GM18519 (cell line): ENCODE measurements around the gene GRIK4.

Experiments used
- ATAC-seq: cut with Tn5 transposase; IDR thresholded peaks from one replicate; pipeline ENCODE4 v1.9.1; 2021; ENCODE audit warnings: mild to moderate bottlenecking, moderate library complexity; ENCODE audit not compliant: unreplicated experiment, low FRiP score

The GRIK4 gene

DNA sequence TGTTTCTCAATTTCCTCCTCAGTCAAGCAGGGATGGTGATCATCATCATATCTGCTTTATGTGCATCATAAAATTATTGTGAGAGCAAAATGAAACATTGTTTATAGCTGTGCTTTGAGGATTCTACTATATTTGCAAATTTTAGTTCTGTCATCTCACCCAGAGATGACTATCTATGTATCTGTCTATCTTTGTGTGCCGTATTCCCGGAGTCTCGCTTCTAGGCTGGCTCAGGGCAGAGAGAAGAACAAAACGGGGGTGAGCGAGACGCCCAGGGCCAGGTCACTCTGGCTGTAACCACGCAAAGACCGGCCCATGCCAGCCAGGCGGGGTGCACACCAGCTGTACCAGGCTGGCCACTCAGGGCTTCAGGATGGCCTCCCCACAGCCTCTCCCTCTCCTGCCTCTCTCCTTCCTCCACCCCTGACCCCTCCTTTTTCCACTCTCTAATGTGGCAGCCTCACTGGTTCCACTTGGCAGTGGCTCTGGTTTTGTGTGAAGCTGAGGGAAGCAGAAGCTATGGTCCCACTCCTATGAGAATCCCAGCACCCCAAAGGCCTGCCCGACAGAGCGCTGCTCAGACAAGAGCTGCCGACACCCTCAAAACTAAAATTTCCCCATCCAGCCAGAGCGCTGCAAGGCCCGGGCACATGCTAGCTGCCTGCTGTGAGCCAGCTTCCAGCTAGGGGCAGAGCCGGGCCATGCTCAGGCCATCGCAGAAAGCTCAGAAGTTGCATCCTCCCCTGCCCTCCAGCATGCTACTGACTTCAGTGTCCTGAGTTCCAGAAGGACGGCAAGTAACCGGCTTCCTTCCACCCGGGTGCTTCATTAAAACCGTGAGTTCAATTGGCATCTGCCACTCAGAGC is 372.8 kb downstream of the GRIK4 start:
- no peak for ATAC-seq

DNA sequence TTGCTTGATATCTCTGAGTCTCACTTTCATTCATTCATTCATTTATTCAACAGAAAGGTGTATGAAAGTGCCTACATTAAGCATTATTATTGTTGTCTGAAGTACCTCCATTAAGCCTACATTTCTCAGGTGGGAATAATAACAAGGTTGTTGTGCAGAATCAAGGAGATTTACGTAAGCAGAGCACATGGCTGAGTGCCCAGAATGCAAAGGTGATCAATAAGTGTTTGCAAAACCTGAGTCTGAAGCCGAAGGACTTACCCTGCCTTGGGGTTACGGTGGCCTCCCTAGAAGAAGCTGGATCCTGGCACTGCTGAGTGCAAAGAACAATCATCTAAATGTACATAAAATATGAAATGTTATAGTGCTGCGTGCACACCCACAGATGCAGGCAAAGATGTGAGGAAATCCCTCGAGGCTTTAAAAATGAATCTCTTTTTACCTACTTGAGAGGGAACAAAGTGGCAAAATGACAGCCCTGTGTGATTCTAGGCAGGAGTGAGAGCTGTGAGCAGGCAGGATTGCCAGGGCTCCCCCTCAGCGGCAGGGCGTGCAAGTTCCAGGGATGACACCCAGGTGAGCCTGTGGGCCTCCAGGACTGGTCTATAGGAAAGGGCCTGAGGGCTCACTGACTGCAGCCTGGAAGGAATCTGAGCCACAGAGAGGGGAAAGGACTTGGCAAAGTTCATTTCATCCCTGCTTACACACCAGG is 379.2 kb downstream of the GRIK4 start:
- ATAC-seq = no peak

DNA sequence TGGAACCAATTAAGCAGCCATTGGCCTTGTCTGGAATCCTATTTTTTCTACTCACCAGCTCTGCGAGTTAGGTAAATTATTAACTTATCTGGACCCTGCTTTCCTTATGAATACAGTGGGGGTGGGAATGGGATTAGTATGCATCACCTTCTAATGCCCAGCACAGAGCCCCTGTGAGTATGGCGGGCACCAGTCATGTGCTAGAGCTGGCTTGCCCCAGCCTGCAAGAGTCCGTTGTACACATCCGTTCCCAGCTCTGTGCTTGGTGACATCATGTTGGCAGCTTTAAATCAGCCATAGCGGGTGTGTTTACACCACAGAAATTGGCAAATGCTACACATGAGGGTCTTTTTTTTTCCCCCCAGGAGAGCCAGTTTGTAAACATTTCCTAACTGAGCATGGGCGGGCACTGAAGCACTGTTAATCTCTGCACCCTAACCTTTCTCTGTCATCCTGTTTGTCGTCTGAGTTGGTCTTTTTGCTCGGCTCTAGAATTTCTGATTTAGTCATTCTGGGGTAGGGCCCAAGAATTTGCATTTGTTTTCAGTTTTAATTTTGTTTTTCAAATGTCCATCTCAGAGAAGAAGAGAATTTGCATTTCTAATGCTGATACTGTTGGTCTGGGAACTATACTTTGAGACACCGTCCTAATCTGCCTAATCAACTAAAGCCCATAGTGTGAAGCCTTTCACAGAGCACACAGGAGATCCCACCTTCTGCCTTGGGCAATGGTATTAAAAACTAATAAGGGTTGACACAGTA is 382.1 kb downstream of the GRIK4 start:
- no peak for ATAC-seq

DNA sequence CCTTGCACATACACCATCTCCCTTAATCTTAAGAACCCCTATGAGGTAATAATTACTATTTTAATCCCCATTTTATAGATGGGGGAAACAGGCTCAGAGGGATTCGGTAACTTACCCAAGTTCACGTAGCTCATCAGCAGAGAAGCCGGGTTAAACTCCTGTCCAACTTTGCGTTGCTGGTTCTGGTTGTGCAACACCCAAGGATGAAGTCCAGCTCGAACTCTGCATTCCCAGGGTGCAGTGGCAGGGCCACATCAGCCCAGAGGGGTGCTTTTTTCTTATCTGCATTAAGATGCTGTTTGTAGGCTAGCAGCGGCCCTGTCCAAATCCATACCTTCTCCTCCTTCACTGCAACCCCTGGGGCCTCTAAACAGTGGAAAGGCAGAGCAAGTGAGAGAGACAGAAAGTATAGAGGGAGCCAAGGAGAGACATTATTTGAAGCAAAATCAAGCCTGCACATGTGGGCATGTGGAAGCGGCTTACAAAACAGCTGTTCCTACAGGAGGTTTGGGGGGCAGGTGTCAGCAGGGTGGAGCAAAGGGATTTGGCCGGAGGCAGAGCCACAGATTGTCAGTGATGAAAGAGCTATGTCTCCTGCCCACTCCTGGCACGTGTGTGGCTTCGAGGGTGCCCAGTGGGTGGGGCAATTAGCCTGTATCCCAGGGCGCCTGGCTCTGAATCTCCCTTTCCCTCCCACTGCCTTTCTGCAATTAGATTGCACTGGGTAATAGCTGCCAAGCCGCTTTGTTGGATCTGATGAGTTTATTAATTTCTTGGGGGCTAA is 382.8 kb downstream of the GRIK4 start:
- no peak for ATAC-seq

DNA sequence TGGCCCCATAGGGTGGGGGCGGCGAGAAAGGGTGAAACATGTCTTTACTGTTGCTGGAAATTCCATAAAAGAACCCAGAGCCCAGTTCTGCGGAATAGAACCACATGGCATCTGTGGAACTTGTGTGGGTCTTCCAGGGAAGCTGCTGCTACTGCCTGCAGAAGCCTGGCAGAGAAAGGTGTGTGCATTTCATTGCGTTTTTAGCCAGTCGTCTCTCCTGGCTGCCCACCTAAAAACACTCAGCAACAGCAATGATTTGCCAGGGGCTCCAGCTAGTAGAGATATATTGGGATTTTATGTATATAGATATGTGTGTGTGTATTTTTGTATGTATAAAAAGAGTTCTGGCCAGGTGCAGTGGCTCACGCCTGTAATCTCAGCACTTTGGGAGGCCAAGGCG is 385.1 kb downstream of the GRIK4 start:
- no peak for ATAC-seq

DNA sequence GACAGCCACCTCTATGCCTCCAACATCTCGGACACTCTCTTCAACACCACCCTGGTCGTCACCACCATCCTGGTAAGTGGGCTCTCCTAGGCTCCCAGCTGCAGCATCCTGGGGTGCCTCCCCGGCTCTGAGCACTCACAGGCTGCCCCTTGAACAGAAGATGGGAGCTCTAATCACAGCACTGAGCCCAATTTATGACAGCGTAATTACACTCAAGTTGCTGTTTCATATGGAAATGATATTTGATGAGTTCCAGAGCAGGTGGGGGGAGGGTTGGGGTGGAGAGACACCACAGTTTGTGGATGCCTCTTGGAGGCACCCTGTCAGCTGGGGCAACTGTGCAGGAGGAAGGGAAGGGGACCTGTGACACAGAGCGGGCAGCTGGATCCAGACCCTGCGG is 387.0 kb downstream of the GRIK4 start:
- no peak for ATAC-seq

DNA sequence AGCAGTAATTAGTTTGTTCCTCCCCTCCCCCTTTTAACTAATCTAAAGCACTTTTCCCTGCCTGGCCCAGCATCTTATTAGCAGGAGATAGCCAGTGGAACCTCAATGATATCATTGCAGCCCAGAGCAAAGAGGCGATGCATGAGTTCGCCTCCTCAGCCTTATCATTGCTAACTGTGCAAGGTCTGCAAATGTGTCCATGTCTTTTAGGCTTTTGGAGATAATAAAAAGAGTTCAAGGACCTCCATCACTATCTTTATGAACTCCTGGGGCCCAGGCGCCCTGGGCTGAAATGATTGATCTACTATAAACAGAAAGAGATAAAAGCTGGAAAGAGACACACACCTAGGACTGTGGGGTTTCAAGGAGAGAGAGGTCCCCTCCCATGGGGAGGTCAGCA is 388.2 kb downstream of the GRIK4 start:
- no peak for ATAC-seq

DNA sequence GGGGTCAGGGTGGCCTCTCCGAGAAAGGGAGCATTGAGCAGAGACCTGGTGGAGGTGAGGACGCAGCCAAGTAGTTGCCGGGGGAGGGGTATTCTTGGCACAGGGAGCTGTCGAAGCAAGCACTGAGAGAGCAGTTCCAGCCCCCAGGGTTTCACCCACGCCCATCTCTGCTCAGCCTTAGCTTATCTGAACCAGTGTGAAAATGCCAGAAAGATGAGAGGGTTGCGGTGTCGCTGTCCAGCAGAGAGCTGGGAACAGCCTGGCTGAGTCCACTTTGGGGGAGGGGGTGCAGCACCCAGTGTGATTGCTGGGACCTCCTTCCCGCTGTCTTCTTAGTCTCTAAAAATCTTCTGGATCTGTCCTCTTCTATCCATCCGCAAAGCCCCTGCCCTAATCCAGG is 389.1 kb downstream of the GRIK4 start:
- ATAC-seq = no peak

DNA sequence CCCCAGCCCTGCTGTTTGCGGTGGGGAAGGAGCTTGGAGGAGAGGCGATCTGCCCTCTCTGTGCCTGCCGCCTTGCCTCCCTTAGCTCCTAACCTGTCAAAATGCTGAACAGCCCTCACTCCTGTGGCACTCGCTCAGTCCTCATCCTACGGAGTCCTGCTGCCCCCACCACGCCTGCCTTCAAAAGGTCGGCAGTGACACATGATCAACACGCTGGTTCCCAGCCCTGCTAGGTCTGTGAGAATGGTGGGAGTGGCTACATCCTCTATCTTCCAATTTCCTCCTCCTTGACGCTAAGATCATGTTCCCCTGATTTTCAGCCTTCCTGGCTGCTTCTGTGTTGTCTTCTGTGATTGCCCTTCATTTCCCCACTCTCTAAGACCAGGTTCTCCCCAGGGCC is 392.1 kb downstream of the GRIK4 start:
- no peak for ATAC-seq

DNA sequence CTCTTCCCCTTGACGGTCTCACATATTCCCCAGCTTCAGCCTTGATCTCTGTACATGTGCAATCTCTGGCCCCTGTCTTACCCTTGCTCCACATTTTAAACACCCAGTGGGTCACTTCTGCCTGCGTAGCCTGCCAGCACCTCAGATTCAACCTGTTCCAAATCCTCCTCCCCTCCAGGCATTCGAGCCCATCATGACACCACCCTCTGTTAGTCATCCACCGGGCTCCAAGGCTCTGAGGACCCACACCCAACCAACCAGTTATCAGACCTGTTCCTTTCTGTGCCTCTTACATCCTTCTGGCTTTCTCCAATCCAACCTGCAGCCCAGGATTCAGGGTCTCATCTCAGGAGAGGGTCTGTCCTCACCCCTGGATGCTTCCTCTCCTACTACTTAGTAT is 392.6 kb downstream of the GRIK4 start:
- no peak for ATAC-seq

DNA sequence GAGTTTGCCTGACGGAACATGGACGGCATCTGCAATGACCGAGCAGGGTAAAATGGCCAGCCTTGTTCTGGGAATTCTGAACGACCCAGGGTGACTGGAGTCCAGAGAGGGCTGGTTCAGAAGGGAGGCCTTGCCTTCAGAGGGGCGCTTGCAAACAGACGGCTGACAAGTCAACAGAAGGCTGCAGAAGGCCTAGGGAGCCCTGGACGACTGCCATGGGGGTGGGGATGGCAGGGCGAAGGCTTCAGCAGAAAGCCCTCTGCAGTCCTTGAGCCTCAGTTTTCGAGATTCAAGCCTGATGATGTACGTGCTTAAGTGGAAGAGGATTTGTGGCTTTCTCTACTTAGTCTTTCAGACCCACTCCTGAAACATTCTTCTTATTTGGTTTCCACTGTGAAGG is 395.2 kb downstream of the GRIK4 start:
- no peak for ATAC-seq

DNA sequence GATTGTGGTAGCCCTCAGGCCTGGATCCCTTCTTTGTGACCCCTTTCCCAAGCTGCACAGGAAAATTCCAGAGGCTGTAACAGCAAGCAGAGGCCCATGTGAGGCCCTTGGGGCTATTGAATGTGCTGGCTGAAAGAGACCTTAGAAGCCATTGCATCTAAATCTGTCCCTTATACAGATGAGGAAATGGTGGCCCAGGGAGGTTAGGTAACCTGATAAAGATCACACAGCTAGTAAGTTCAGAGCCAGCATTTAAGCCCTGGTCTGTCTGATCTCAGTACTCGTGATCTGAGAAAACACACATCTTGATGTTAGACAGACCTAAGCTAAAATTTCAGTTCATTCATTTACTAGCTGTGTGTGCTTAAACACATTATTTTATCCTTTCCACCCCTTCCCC is 396.4 kb downstream of the GRIK4 start:
- no peak for ATAC-seq

DNA sequence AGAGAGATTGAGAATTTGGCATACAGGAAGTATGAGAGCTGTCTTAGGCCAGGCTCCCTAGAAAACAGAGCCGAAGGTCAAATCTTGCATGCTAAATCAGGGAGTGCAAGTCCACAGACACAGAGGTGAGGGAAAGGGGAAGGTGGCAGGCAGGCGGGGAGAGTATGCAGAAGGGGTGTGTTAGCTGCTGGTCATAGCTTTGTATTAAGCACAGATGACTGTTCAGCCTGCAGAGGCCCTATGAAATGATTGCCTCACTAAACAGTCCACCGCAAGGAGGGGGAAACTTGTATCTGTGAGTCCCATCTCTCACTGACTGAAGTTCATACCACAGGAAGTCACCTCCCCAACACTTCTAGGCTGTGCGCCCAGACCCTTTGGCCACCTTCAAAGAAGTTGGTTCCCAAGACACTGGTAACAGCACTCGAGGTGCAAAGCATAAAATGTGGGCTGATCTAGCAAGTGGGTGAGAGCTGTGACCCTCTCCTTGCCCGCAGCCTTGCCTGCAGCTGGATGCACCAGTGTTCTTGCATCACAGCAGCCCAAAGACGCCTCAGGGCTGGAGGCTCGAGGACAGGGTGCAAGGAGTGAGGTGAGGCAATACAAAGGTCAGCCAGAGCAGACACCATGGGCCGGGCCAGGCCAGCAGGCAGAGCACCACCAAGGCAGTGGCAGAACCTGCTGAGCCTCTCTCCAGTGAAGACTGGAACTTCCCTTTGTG is 397.1 kb downstream of the GRIK4 start:
- no peak for ATAC-seq

DNA sequence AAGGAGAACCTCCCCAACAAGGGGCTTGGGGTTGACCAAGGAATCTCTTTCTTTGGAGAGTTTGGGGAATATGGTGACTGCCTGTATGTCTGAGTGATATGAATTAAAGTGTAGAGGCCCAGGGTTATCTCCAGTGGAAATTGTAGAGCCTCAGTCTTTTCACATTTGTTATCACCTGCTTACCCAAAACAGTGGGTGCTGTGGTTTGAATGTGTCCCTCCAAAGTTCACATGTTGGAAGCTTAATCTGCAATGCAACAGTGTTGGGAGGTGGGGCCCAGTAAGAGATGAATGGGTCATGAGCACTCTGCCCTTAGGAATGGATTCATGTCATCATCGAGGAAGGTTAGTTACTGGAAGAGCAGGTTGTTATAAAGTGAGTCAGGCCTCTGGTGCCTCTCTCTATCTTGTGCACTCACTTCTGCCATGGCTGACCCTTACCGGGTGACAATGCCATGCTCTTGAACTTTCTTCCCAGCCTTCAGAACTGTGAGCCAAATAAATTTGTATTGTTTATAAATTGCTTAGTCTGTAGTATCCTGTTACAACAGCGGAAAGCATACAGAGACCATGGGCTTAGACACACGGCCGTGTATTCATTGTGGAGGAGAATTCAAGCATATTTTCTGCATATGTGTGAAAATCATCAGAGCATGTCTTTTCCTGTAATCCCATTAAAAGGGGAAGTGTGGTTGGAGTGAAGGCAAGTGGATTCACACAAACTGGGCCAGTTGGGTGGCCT is 398.3 kb downstream of the GRIK4 start:
- ATAC-seq = no peak

DNA sequence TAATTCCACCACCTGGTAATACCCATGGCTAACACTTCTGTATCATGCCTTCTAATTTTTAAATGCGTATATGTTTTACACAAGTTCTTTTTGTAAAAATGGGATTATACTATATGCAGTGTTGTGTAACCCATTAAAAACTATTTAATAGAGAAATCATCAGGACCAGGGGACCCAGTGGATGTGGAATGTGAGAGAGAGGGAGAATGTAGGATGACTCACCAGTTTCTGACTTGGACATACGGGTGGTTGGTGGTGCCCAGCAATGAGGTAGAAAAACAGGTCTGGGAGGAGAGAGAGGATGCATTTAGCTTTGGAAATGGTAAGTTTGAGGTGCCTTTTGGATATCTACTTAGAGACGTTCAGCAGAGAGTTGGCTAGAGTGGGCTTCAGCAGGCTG is 400.4 kb downstream of the GRIK4 start:
- ATAC-seq = no peak

DNA sequence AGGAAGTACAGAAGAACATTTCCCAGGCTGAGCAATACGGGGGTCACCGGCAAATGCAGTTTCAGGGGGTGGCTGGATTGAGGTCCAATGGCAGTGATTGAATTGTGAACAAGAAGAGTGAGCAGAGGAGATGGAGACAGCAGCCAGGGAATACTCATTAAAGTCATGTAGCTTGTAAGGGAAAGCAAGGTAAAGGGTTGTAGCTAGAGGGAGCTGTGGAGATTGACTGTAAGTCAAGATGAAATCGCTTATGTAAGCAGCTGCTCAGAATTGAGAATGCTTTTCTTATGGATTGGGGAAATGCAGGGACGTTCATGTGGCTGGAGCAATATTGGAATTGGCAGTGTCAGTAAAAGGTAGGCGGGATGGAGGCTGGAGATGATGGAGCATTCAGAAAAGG is 401.0 kb downstream of the GRIK4 start:
- no peak for ATAC-seq

DNA sequence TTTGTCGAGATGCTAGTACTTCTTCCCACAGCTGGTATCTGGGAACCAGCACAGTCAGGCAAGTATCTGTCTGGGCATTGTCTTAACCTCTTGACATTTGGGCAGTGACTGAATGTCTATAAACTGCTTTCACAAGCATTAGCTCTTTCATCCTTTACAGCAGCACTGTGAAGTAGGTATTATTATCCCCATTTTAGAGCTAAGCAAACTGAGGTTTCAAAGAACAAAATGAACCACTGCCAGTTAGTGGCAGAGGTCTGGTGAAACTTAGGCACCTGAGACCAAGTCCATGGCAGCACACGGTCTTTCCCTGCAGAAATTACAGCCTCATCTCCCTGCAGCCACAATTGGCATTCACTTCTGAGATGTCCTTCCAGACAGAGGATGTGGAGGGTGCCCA is 401.4 kb downstream of the GRIK4 start:
- no peak for ATAC-seq

DNA sequence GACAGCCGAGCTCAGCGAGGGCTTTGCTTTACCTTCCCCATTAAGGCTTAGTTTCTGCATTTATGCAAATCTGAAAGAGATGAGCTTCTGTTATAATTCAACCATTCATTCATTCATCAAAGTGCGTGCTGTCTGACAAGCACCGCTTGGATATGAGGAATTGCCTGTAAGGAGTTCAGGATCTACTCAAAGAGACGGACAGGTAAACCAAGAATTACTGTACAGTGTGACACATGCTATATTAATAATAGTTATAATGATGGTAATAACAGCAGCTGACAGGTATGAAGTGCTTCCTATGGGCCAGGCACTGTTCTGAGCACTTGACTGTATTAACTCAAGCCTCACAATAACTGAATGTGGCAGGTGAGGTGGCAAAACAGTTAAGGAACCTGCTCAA is 402.5 kb downstream of the GRIK4 start:
- no peak for ATAC-seq

DNA sequence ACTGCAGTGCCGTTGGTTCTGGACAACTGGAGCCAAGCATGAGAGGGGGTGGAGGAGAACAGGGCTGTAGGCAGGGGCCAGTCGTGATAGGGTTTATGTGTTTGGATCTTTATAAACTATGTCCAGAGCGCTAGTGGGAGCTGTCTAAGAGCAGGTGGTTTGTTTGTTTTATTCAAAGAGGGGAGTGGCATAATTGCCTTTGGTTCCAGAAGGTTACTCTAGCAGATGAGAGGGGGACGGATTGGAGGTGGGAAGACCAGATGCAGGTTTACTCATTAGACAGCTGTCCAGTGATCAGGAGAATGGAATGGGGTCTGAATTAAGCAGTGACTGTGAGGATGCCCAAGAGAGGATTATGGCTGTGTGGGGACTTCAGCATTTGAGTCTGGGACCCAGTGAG is 403.1 kb downstream of the GRIK4 start:
- ATAC-seq = no peak
